HuH-7 (cell line): Measurements from ENCODE around the gene ASB13.
"Not testable (repeated sequence)": the region's sequence is repeated elsewhere in the genome, so short reads cannot be mapped to it uniquely, and the experiment has no call there.

ENCODE experiments used
- DNase-seq: peaks from one replicate; pipeline ENCODE4 v3.0.0; 2011; ENCODE audit warnings: low spot score

The ASB13 gene

DNA sequence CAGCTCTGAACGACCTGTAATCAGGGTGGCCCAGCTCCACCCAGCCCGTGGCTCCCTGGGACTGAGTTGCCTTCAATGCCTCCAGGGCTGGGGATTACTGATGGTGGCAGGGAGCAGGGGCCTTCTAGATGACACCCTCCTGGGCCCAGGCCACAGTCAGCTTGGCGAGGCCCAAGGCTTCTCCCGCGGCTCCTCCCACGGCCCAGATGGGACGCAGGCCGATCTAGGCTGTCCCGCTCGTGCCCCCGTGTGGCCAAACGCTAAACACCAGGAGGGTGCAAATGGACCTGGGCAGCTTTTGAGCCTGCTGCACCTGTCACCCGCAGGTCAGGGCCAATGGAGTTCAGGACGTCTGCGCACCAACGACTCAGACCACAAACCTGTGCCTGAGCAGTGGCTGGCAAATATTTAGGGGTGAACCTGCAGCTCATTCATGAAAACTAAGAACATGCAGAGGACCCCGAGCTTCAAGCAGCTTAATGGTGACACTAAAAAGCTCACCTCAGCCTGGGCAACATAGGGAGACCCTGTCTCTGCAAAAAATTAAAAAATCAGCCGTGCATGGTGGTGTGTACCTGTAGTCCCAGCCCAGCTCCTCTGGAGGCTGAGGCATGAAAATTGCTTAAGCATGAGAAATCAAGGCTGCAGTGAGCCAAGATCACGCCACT lies 43.2 kb downstream of the ASB13 start:
- peak; percentile 94 for DNase-seq

DNA sequence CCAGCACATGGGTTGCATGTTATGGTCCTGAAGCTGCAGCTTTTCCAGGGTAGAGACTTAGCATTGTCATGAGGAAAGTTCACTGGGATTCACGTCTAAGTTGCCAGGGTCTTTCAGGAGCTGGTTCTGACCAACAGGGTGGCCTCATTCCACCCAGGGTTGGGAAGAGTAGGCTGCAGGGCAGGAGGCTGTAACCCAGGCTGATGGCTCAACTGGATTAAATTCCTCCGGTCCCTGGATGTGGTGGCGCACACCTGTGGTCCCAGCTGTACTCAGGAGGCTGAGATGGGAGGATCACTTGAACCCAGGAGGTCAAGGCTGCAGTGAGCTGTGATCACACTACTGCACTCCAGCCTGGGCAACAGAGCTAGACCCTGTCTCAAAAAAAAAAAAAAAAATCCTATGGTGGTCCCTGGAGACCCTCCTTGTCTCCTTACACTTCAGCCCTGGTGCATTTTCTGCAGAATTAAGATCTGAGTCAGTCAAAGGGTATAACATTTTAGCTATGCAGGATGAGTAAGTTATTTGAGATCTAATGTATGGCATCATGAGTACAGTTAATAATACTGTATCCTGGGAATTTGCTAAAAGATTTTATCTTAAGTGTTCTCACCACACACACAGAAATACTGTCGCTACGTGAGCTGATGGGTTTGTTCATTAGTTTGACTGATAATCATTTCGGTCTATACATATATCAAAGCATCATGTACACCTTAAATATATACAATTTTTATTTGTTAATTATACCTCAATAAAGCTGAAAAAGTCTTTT lies 44.0 kb downstream of the ASB13 start:
- no peak for DNase-seq

GRCh38 chr10:5621371-5621770 lies 45.0 kb downstream of the ASB13 start:
- DNase-seq: not testable (repeated sequence)

DNA sequence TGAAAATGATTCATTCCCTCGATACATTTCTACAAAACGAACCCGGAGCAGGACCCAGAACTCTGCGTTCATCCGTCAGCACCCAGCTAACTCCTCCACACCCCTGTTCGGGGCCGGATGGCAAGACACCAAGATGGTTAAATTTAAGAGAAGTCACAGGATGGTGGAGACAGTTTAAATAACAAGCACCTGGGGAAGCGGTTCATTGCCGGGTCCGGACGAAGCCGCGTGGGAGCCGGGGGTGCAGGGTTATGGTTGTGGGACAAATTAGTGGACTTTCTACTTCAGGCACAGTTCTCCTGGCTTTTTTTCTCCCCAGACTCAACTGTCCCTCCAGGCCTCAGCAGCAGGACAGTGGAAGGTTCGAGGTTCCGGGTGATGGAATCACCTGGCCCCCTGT lies 45.4 kb downstream of the ASB13 start:
- no peak for DNase-seq

GRCh38 chr10:5620223-5620721 lies 46.1 kb downstream of the ASB13 start:
- no peak for DNase-seq

- DNase-seq: no peak
Measured at GRCh38 chr10:5619362-5620211, 46.8 kb downstream of the ASB13 start.

DNA sequence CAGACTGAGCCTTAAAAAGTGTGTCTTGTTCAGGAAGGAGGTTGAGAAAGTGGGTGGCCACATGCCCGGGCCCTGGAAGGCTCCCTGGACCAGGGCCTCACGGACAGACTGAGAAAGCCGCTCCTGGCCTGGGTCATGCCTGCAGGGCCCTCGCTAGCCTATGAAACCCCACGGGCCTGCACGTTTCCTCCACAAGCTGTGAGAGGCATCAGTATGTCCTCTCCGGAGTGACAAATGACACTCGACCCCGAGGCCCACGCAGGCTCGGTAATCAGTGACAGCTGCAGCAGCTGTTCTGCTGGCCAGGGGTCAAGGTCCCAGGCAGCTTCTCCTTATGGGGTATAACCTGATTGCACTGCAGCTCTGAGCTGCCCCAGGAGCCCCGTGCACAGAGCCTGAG lies 47.6 kb downstream of the ASB13 start:
- DNase-seq: no peak

GRCh38 chr10:5618042-5618441 lies 48.4 kb downstream of the ASB13 start:
- no peak for DNase-seq

- DNase-seq: no peak
Measured at GRCh38 chr10:5617521-5617920, 48.9 kb downstream of the ASB13 start.

- no peak for DNase-seq
Measured at GRCh38 chr10:5616836-5617235, 49.6 kb downstream of the ASB13 start.

GRCh38 chr10:5616046-5616445 lies 50.3 kb downstream of the ASB13 start:
- DNase-seq: no peak

- no peak for DNase-seq
Measured at GRCh38 chr10:5615316-5615715, 51.1 kb downstream of the ASB13 start.

- DNase-seq: peak; percentile 40
Measured at GRCh38 chr10:5614155-5614721, 52.2 kb downstream of the ASB13 start.

GRCh38 chr10:5613481-5614154 lies 52.8 kb downstream of the ASB13 start:
- DNase-seq: no peak

GRCh38 chr10:5611899-5612680 lies 54.3 kb downstream of the ASB13 start:
- DNase-seq: no peak

- DNase-seq: peak; percentile 60
Measured at GRCh38 chr10:5609952-5610616, 56.3 kb downstream of the ASB13 start.

DNA sequence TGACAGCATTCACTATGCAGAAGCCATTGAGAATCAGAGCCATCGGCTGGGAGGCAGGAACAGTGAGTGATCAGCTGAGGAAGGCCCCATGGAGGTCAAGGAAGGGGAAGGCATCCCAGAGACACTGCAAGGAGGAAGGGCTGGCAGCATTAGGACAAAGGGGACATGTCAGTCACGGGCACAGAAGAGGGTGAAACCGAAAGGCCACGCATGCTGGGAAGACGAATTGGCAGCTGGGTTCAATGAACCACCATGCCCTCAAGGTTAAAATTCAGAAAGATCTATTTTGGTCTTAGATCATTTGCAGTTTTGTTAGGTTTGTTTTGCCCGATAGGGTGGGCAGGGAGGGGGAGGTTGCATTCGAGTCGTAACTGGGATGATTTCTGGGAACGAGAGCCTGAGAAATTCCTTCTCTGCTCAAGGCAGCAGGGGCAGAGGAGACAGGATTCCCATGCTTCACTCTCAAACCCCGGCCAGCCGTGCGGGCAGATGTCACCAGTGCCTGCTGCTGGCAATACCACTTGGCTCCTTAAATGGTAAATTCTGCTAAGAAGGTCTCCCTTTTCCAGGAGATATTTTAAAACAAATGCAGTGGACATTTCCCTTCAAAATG lies 57.7 kb downstream of the ASB13 start:
- no peak for DNase-seq

- no peak for DNase-seq
Measured at GRCh38 chr10:5607594-5607993, 58.8 kb downstream of the ASB13 start.

DNA sequence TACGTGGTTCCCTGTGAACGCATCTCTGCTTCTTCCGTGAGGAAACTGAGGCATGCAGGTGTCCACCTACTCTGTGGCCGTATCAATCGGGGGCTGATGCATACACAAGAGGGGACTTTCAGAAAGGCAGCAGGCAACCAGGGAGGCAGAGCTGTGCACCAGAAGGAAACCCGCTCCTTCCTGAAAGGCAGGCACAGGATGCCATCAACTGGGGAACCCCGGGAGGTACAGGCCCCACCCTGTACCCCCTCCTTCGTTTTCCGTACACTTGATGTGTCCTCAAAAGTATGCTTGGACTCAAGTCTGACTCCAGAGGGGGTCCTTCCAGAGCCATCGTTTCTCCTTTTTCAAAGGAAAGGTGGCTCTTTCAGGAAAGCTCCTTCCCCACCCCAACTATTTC lies 59.5 kb downstream of the ASB13 start:
- DNase-seq: no peak

DNA sequence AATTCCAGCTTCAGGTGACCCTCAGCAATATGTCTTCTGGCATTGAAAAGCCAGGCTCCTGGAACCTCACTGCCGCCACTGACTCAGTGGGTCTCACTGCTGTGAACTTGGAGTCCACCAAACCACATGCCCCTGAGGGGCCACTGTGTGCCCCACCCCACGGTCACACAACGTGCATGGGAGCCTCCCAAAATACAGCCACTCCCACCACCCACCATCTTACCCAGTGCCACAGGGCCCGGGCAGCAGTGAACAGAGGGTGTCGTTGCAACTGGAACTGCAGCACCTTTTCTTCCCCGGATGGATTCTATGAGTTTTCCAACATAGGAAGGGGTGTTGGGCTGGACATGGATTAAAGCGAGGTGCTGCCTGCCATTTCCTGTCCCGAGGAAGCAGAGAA lies 60.1 kb downstream of the ASB13 start:
- no peak for DNase-seq
